ENCODE data around the gene CMC1. TPM values are rescaled to one million over a fixed set of nuclear protein-coding genes. Genes with fewer than 3 reads are reported as not detected.
A peak's percentile ranks its signal among the peaks of the same experiment; 100 is the strongest.

CMC1 gene
- total RNA-seq, 1 experiment from 2014 or later, result 16.5 TPM

DNA sequence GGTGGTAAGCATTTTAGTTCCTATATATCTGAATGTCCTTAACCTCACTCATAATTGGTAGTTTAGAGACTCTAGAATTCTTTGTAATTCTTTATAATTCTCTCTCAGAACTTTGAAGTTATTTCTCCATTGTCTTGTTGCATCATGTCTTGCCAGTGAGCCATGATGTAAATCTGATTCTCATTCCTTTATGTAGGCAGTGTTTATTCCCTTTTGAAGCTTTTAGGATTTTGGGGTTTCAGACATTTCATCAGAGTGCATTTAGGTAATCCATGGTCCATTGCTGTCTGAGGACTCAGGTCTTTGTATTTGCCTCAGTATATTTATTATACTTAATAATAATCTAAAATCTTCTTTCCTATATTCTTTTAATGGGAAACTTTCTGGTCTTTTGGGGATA is 20.6 kb downstream of the CMC1 start:
- H3K27ac Mint-ChIP-seq, result peak overlapping the region in 2 of 3 experiments; percentile 24 to 78; a peak in 2 of 7 replicates
- no peak for DNase-seq
- no peaks in the 10 kb centered on the region for H3K9me3 Mint-ChIP-seq
- H2BK120ac ChIP-seq (ENCODE audit: low read depth, low read length, poor library complexity, severe bottlenecking), result no peak overlapping the region
- peaks cover 0 to 3% (median 0%) of the 10 kb centered on the region in 3 experiments; a peak in 4 of 7 replicates for H3K36me3 Mint-ChIP-seq (ENCODE audit: insufficient read depth in 1 of 3, low read depth in 3 of 3)
- no peak overlapping the region for H3K27ac ChIP-seq (ENCODE audit: insufficient read length, low read depth, low read length)
- no peak overlapping the region for H3K4ac ChIP-seq (ENCODE audit: low read depth, low read length)
- no peaks in the 10 kb centered on the region for H3K9me3 ChIP-seq (ENCODE audit: control insufficient read depth, low read depth, low read length)
- H4K5ac ChIP-seq (ENCODE audit: insufficient read length, low read depth, low read length), result no peak overlapping the region
- no peak overlapping the region for H3K23ac ChIP-seq (ENCODE audit: insufficient read length, low read depth, low read length)
- no peak overlapping the region for H2BK5ac ChIP-seq (ENCODE audit: insufficient read length, low read length)
- H3K4me3 Mint-ChIP-seq, result no peak overlapping the region
- H4K91ac ChIP-seq (ENCODE audit: insufficient read length, low read depth, low read length), result no peak overlapping the region
- no peak overlapping the region for H3K14ac ChIP-seq (ENCODE audit: insufficient read depth, low read length)
- no peak overlapping the region for H2BK15ac ChIP-seq (ENCODE audit: low read depth, low read length)
- no peak overlapping the region for H2BK20ac ChIP-seq (ENCODE audit: low read depth, low read length, poor library complexity, severe bottlenecking)
- no peak overlapping the region for H3K4me2 ChIP-seq (ENCODE audit: insufficient read depth, insufficient read length, low read length)
- H2AK5ac ChIP-seq (ENCODE audit: insufficient read length, low read length), result no peak overlapping the region
- no peaks in the 10 kb centered on the region for H3K4me1 ChIP-seq (ENCODE audit: insufficient read depth, low read length)
- no peaks in the 10 kb centered on the region for H3K79me1 ChIP-seq (ENCODE audit: insufficient read depth, low read depth, low read length, poor library complexity, severe bottlenecking)
- no peak overlapping the region for H3T11ph ChIP-seq (ENCODE audit: low read length)
- no peaks in the 10 kb centered on the region for H3K27me3 ChIP-seq (ENCODE audit: insufficient read depth, low read length)
- H3K18ac ChIP-seq (ENCODE audit: insufficient read length, low read depth, low read length), result no peak overlapping the region
- H2AFZ ChIP-seq (ENCODE audit: low read length), result no peak overlapping the region
- no peaks in the 10 kb centered on the region for H4K20me1 ChIP-seq (ENCODE audit: control insufficient read depth, insufficient read depth, insufficient read length)
- H4K8ac ChIP-seq (replicated peaks; ENCODE audit: insufficient read length, low read depth, low read length), result no peak overlapping the region
- no peaks in the 10 kb centered on the region for H3K27me3 Mint-ChIP-seq (ENCODE audit: low read depth)
- no peak overlapping the region for H3K9ac ChIP-seq (ENCODE audit: extremely low read depth, insufficient read length, low read length)
- no peak overlapping the region for H2BK12ac ChIP-seq (ENCODE audit: insufficient read length, low read depth, low read length)
- no peaks in the 10 kb centered on the region for H3K23me2 ChIP-seq (ENCODE audit: insufficient read length, low read depth, low read length, poor library complexity, severe bottlenecking)
- no peaks in the 10 kb centered on the region for H3K4me1 Mint-ChIP-seq
- TF ChIP-seq, protein P1, sequence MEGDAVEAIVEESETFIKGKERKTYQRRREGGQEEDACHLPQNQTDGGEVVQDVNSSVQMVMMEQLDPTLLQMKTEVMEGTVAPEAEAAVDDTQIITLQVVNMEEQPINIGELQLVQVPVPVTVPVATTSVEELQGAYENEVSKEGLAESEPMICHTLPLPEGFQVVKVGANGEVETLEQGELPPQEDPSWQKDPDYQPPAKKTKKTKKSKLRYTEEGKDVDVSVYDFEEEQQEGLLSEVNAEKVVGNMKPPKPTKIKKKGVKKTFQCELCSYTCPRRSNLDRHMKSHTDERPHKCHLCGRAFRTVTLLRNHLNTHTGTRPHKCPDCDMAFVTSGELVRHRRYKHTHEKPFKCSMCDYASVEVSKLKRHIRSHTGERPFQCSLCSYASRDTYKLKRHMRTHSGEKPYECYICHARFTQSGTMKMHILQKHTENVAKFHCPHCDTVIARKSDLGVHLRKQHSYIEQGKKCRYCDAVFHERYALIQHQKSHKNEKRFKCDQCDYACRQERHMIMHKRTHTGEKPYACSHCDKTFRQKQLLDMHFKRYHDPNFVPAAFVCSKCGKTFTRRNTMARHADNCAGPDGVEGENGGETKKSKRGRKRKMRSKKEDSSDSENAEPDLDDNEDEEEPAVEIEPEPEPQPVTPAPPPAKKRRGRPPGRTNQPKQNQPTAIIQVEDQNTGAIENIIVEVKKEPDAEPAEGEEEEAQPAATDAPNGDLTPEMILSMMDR (conservative IDR thresholded peaks at IDR 0.05), result no peak
- no peak overlapping the region for H3K56ac ChIP-seq (ENCODE audit: insufficient read length, low read depth, low read length)
- no peaks in the 10 kb centered on the region for H3K79me2 ChIP-seq (ENCODE audit: insufficient read depth, low read length)

Data from H9 (cell line).